ENCODE data around the gene ATP11A. TPM values are rescaled to one million over a fixed set of nuclear protein-coding genes. Genes with fewer than 3 reads are reported as not detected.

ATP11A gene
- total RNA-seq, 1 experiment from 2014 or later: 9.4 TPM

GRCh38 chr13:112782429-112783010 is 92.7 kb downstream of the ATP11A start:
- Histone ChIP-seq H3K36me3 (ENCODE audit: insufficient read depth, low read length, poor library complexity, severe bottlenecking) (no peaks in the 10 kb centered on the region), H3K27ac (ENCODE audit: low read depth, low read length, poor library complexity, severe bottlenecking) (no peak overlapping the region), H3K27me3 (replicated peaks; ENCODE audit: insufficient read depth, low read depth, low read length, poor library complexity) (no peaks in the 10 kb centered on the region), H3K4me3 (ENCODE audit: low read depth, low read length, poor library complexity, severe bottlenecking) (no peak overlapping the region), H3K9me3 (ENCODE audit: low read depth, low read length, poor library complexity, severe bottlenecking) (no peaks in the 10 kb centered on the region), H3K4me1 (ENCODE audit: insufficient read depth, low read length, poor library complexity, severe bottlenecking) (no peaks in the 10 kb centered on the region)
- CTCF ChIA-PET: no interaction called here
- POLR2A ChIA-PET (ENCODE audit: low non-redundant PET): no interaction called here
- no peak for DNase-seq (ENCODE audit: low spot score)
- TF ChIP-seq, protein P1, sequence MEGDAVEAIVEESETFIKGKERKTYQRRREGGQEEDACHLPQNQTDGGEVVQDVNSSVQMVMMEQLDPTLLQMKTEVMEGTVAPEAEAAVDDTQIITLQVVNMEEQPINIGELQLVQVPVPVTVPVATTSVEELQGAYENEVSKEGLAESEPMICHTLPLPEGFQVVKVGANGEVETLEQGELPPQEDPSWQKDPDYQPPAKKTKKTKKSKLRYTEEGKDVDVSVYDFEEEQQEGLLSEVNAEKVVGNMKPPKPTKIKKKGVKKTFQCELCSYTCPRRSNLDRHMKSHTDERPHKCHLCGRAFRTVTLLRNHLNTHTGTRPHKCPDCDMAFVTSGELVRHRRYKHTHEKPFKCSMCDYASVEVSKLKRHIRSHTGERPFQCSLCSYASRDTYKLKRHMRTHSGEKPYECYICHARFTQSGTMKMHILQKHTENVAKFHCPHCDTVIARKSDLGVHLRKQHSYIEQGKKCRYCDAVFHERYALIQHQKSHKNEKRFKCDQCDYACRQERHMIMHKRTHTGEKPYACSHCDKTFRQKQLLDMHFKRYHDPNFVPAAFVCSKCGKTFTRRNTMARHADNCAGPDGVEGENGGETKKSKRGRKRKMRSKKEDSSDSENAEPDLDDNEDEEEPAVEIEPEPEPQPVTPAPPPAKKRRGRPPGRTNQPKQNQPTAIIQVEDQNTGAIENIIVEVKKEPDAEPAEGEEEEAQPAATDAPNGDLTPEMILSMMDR (conservative IDR thresholded peaks at IDR 0.05; ENCODE audit: low read depth, low read length): no peak
- TF ChIP-seq EZH2 (IDR thresholded peaks at IDR 0.05; ENCODE audit: borderline replicate concordance, low read depth, low read length, poor library complexity, severe bottlenecking): no peak
- intact Hi-C loops (cut with micrococcal nuclease; ENCODE audit: unreplicated experiment): no loop called here
- no TSS peak for BruUV-seq (replicated peaks)

DNA sequence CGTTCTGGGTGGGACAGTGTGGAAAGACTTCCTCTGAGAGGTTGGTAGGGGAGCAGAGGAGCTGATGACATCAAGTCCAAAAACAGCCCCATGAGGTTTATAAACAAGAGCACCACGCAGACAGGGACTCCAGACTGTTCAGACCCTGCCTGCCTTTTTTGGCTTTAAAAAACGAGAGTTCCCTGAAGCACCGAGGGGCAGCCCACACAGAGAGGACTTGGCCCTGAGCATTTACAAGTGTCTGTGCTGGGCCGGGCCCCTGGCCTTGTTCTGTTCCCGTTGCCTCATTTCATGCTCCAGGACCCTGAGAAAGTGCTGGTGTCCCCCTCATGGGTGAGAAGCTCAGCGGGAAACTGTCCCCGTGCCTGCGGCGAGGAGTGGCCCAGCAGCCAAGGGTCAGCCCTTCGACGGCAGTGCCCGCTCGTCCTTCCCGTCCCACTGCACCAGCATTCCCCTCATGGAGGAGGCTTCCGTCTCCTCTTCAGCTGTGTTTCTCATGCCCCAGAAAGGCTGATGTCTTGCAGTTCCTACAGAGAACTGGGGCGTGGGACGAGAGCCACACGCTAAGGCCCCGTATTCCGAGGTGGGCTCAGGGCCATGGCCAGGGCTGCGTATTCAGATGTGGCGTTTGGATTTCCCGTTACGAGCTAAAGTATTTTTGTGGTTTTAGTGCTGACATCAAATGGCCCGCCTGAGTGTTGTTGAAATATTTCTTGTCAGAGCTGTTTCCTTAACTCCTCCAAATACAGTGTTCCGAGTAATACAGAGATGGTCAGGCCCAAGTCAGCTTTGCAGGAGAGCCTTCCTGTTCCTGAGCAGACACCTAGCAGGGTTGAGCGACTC is 93.5 kb downstream of the ATP11A start:
- H3K4me3 ChIP-seq (ENCODE audit: low read depth, low read length, poor library complexity, severe bottlenecking): no peak overlapping the region
- no peaks in the 10 kb centered on the region for H3K27me3 ChIP-seq (replicated peaks; ENCODE audit: insufficient read depth, low read depth, low read length, poor library complexity)
- BruUV-seq (replicated peaks): no TSS peak
- intact Hi-C loops (cut with micrococcal nuclease; ENCODE audit: unreplicated experiment): no loop called here
- DNase-seq (ENCODE audit: low spot score): no peak
- no peak overlapping the region for H3K27ac ChIP-seq (ENCODE audit: low read depth, low read length, poor library complexity, severe bottlenecking)
- no peaks in the 10 kb centered on the region for H3K4me1 ChIP-seq (ENCODE audit: insufficient read depth, low read length, poor library complexity, severe bottlenecking)
- no peaks in the 10 kb centered on the region for H3K9me3 ChIP-seq (ENCODE audit: low read depth, low read length, poor library complexity, severe bottlenecking)
- CTCF ChIA-PET: no interaction called here
- POLR2A ChIA-PET (ENCODE audit: low non-redundant PET): no interaction called here
- no peaks in the 10 kb centered on the region for H3K36me3 ChIP-seq (ENCODE audit: insufficient read depth, low read length, poor library complexity, severe bottlenecking)
- no peak for TF ChIP-seq EZH2 (IDR thresholded peaks at IDR 0.05; ENCODE audit: borderline replicate concordance, low read depth, low read length, poor library complexity, severe bottlenecking)
- TF ChIP-seq, protein P1 (conservative IDR thresholded peaks at IDR 0.05; ENCODE audit: low read depth, low read length): no peak

DNA sequence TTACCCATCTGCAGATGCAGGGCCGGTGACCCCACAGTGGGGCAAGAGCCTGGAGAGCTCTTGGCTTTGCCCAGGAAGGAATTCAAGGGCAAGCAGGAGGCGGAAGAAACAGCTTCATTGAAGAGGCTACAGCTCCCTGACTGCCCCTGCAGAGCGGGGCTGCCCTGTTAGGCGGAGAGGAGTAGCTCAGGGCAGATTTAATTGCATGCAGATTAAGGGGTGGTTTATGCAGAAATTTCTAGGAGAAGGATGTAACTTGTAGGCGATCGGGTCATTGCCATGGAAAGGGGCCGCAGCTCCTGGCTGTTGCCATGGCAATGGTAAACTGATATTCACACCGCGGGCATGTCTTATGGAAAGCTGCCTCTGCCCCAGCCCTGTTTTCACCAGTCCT is 94.1 kb downstream of the ATP11A start:
- BruUV-seq (replicated peaks): no TSS peak
- TF ChIP-seq EZH2 (IDR thresholded peaks at IDR 0.05; ENCODE audit: borderline replicate concordance, low read depth, low read length, poor library complexity, severe bottlenecking): no peak
- TF ChIP-seq, protein P1 (conservative IDR thresholded peaks at IDR 0.05; ENCODE audit: low read depth, low read length): no peak
- Histone ChIP-seq H3K4me3 (ENCODE audit: low read depth, low read length, poor library complexity, severe bottlenecking) (no peak overlapping the region), H3K4me1 (ENCODE audit: insufficient read depth, low read length, poor library complexity, severe bottlenecking) (no peaks in the 10 kb centered on the region), H3K27me3 (replicated peaks; ENCODE audit: insufficient read depth, low read depth, low read length, poor library complexity) (no peaks in the 10 kb centered on the region), H3K9me3 (ENCODE audit: low read depth, low read length, poor library complexity, severe bottlenecking) (no peaks in the 10 kb centered on the region), H3K27ac (ENCODE audit: low read depth, low read length, poor library complexity, severe bottlenecking) (no peak overlapping the region), H3K36me3 (ENCODE audit: insufficient read depth, low read length, poor library complexity, severe bottlenecking) (no peaks in the 10 kb centered on the region)
- DNase-seq (ENCODE audit: low spot score): no peak
- intact Hi-C loops (cut with micrococcal nuclease; ENCODE audit: unreplicated experiment): no loop called here
- ChIA-PET CTCF (no interaction called here), POLR2A (ENCODE audit: low non-redundant PET) (no interaction called here)
